ENCODE results near the gene COL23A1.

COL23A1 gene

GRCh38 chr5:178298283-178298807, 291.8 kb downstream of the COL23A1 start:
- TF ChIP-seq CTCF (conservative IDR thresholded peaks at IDR 0.05; ENCODE audit: low read depth, low read length), result no peak
- no peak for DNase-seq (ENCODE audit: low read depth)
- H3K4me3 ChIP-seq (ENCODE audit: low read depth, low read length), result no peak overlapping the region

GRCh38 chr5:178297751-178298150, 292.4 kb downstream of the COL23A1 start:
- no peak overlapping the region for H3K4me3 ChIP-seq (ENCODE audit: low read depth, low read length)
- DNase-seq (ENCODE audit: low read depth), result no peak
- TF ChIP-seq CTCF (conservative IDR thresholded peaks at IDR 0.05; ENCODE audit: low read depth, low read length), result no peak

- TF ChIP-seq CTCF (conservative IDR thresholded peaks at IDR 0.05; ENCODE audit: low read depth, low read length), result no peak
- H3K4me3 ChIP-seq (ENCODE audit: low read depth, low read length), result no peak overlapping the region
- DNase-seq (ENCODE audit: low read depth), result no peak
These were observed 294.1 kb downstream of the COL23A1 start for GRCh38 chr5:178296066-178296465.

GRCh38 chr5:178295589-178295988, 294.6 kb downstream of the COL23A1 start:
- DNase-seq (ENCODE audit: low read depth), result no peak
- H3K4me3 ChIP-seq (ENCODE audit: low read depth, low read length), result no peak overlapping the region
- TF ChIP-seq CTCF (conservative IDR thresholded peaks at IDR 0.05; ENCODE audit: low read depth, low read length), result no peak

- no peak for DNase-seq (ENCODE audit: low read depth)
- TF ChIP-seq CTCF (conservative IDR thresholded peaks at IDR 0.05; ENCODE audit: low read depth, low read length), result no peak
- H3K4me3 ChIP-seq (ENCODE audit: low read depth, low read length), result no peak overlapping the region
These were observed 296.4 kb downstream of the COL23A1 start for GRCh38 chr5:178293815-178294214.

- no peak overlapping the region for H3K4me3 ChIP-seq (ENCODE audit: low read depth, low read length)
- TF ChIP-seq CTCF (conservative IDR thresholded peaks at IDR 0.05; ENCODE audit: low read depth, low read length), result no peak
- no peak for DNase-seq (ENCODE audit: low read depth)
These were observed 296.8 kb downstream of the COL23A1 start for GRCh38 chr5:178293400-178293799.

GRCh38 chr5:178292826-178293205, 297.4 kb downstream of the COL23A1 start:
- TF ChIP-seq CTCF (conservative IDR thresholded peaks at IDR 0.05; ENCODE audit: low read depth, low read length), result no peak
- H3K4me3 ChIP-seq (ENCODE audit: low read depth, low read length), result no peak overlapping the region
- no peak for DNase-seq (ENCODE audit: low read depth)
